ENCODE data around the gene BLOC1S5. TPM values are rescaled to one million over a fixed set of nuclear protein-coding genes. Genes with fewer than 3 reads are reported as not detected.
"Not testable (repeated sequence)": the region's sequence is repeated elsewhere in the genome, so short reads cannot be mapped to it uniquely, and the experiment has no call there.

BLOC1S5 gene
- total and polyA plus RNA-seq, 7 donors, result 5.5 to 16.2 (median 12.3) TPM

DNA sequence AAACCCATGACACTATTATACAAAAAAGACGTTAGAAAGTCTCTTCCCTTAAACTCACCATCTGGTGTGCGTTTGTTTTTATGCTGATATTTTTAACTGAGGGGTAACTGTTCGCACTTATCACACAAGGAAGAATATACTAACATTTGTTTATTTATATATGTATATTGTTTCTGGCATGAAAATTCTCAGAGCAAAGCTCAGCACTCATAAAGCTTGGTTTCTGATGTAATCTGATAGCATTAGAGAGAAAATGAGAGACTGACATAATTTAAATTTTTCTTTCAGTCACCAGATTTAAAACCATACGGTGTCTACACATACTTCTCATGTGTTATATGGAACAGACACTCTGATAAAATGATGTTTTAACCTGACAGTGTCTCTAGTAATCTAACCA, 6.9 kb downstream of the BLOC1S5 start:
- H3K36me3 ChIP-seq, result peaks cover 0 to 33% (median 1%) of the 10 kb centered on the region in 4 donors
- 82 to 89% methylated on average over 4 of the region's 4 CpGs for WGBS, 2 donors
- no peaks in the 10 kb centered on the region for H3K9me3 ChIP-seq
- TF ChIP-seq, protein P1, sequence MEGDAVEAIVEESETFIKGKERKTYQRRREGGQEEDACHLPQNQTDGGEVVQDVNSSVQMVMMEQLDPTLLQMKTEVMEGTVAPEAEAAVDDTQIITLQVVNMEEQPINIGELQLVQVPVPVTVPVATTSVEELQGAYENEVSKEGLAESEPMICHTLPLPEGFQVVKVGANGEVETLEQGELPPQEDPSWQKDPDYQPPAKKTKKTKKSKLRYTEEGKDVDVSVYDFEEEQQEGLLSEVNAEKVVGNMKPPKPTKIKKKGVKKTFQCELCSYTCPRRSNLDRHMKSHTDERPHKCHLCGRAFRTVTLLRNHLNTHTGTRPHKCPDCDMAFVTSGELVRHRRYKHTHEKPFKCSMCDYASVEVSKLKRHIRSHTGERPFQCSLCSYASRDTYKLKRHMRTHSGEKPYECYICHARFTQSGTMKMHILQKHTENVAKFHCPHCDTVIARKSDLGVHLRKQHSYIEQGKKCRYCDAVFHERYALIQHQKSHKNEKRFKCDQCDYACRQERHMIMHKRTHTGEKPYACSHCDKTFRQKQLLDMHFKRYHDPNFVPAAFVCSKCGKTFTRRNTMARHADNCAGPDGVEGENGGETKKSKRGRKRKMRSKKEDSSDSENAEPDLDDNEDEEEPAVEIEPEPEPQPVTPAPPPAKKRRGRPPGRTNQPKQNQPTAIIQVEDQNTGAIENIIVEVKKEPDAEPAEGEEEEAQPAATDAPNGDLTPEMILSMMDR (IDR thresholded peaks at IDR 0.05), result no peak
- TF ChIP-seq POLR2A (IDR thresholded peaks at IDR 0.05) (no peak), POLR2AphosphoS5 (IDR thresholded peaks at IDR 0.05) (no peak), EP300 (IDR thresholded peaks at IDR 0.05) (no peak)
- no peak overlapping the region for H3K4me3 ChIP-seq
- intact Hi-C loops (cut with DNase I), result no loop called here
- DNase-seq, result no peak
- H3K27ac ChIP-seq, result no peak overlapping the region
- H3K4me1 ChIP-seq, result no peaks in the 10 kb centered on the region
- no peaks in the 10 kb centered on the region for H3K27me3 ChIP-seq

DNA sequence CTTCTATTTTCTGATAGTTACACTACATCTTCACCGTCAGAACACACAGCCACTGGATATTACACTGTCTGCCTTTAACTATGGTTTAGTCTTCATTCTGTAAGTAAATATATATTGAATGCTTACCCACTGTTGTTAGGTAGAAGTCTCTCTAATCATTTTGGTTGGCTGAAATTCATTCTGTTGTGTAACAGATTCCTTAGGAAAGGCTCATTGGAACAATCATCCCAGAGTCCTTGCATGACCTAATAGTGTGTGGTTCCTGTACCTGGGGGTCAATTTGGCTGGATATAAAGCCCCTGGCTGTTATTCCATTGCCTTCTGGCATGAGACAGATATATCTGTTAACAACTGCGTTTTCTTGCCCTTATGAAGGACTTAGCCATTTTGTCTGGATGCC, 9.9 kb downstream of the BLOC1S5 start:
- no peak for TF ChIP-seq POLR2AphosphoS5 (IDR thresholded peaks at IDR 0.05)
- TF ChIP-seq, protein P1 (IDR thresholded peaks at IDR 0.05), result no peak
- TF ChIP-seq EP300 (IDR thresholded peaks at IDR 0.05), result no peak
- TF ChIP-seq POLR2A (IDR thresholded peaks at IDR 0.05), result no peak
- 94% methylated on average over 2 of the region's 2 CpGs for WGBS, 2 donors
- H3K4me1 ChIP-seq, result no peaks in the 10 kb centered on the region
- H3K4me3 ChIP-seq, result no peak overlapping the region
- no peaks in the 10 kb centered on the region for H3K9me3 ChIP-seq
- H3K36me3 ChIP-seq, result peaks cover 0 to 5% (median 3%) of the 10 kb centered on the region in 4 donors
- no peaks in the 10 kb centered on the region for H3K27me3 ChIP-seq
- no peak for DNase-seq
- H3K27ac ChIP-seq, result no peak overlapping the region
- intact Hi-C loops (cut with DNase I), result no loop called here

DNA sequence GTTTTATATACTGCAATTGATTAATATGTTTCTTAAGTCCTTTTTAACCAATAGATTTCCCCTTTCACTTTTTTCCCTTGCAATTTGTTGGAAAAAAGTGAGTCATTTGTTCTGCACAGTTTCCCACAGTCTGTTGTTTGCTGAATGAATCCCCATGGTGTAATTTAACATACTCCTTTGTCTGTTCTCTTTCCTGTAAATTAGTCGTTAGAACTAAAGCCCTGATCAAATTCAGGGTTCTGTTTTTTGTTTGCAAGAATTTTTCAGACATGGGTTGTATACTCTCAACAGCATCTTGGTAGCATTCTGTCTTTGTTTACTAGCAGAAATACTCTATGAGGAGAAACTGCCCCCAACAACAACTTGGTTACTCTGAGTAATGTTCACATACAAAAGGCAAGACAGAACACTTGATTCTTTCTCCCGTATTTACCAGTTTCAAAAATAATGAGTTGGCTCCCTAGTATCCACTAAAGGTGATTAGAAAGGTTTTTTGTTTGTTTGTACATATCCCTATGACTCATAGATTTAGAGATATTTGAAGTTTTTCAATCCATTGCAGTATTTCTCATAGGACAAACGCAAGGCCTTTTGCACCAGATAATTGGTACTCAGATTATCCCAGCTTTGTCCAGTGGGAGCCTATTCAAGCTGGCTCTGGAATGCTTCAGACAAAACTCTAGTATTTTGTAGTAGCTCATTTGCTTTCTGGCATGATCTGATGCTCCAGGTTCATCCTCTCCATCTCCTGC, 16.5 kb downstream of the BLOC1S5 start:
- DNase-seq, result no peak
- Histone ChIP-seq H3K4me1 (no peaks in the 10 kb centered on the region), H3K27me3 (no peaks in the 10 kb centered on the region), H3K36me3 (peaks cover 0 to 3% (median 0%) of the 10 kb centered on the region in 4 donors), H3K9me3 (no peaks in the 10 kb centered on the region), H3K27ac (peak overlapping the region in 1 of 4 donors; percentile 11), H3K4me3 (no peak overlapping the region)
- TF ChIP-seq EP300 (IDR thresholded peaks at IDR 0.05) (no peak), POLR2AphosphoS5 (IDR thresholded peaks at IDR 0.05) (peak in 1 of 4 donors; percentile 4)
- WGBS, 2 donors, result 88 to 96% methylated on average over 3 of the region's 3 CpGs
- intact Hi-C loops (cut with DNase I), result no loop called here

DNA sequence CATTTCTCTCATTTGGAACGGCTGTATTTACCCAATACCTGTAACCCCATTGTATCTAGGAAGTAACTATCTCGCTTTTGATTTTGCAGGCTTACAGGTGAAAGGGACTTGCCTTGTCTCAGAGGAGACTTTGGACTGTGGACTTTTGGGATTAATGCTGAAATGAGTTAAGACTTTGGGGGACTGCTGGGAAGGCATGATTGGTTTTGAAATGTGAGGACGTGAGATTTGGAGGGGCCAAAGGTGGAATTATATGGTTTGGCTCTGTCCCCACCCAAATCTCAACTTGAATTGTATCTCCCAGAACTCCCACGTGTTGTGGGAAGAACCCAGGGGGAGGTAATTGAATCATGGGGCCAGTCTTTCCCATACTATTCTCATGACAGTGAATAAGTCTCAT, 18.4 kb downstream of the BLOC1S5 start:
- H3K4me1 ChIP-seq; H3K27ac ChIP-seq; intact Hi-C loops (cut with DNase I); H3K4me3 ChIP-seq; DNase-seq; H3K9me3 ChIP-seq; H3K27me3 ChIP-seq; H3K36me3 ChIP-seq: not testable (repeated sequence)
- 96% methylated on average over 4 of the region's 4 CpGs for WGBS, 2 donors

DNA sequence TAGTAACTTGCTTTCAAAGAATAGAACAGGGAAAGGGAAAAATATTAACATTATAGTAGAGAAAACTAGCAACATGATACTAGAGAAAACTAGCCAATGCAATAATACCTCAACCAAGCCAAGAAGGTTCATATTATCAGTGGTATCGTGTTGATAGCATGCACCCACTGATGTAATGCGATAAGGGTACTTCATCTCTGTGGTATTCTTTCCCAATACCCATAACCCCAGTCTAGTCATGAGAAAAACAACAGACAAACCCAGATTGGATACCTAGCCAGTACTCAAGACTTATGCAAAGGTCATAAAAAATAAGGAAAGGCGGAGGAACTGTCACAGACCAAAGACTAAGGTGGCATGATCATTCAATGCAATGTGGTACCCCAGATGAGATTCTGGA, 21.0 kb downstream of the BLOC1S5 start:
- Histone ChIP-seq H3K4me1 (no peaks in the 10 kb centered on the region), H3K4me3 (no peak overlapping the region), H3K9me3 (no peaks in the 10 kb centered on the region), H3K27ac (no peak overlapping the region), H3K36me3 (peaks cover 0 to 23% (median 2%) of the 10 kb centered on the region in 4 donors), H3K27me3 (no peaks in the 10 kb centered on the region)
- intact Hi-C loops (cut with DNase I), result no loop called here
- no peak for DNase-seq
- 64 to 65% methylated on average over 3 of the region's 3 CpGs for WGBS, 2 donors
- TF ChIP-seq, protein P1 (IDR thresholded peaks at IDR 0.05), result no peak
- TF ChIP-seq EP300 (IDR thresholded peaks at IDR 0.05) (no peak), POLR2A (IDR thresholded peaks at IDR 0.05) (no peak)

Measured in sigmoid colon (tissue), 7 donors.